HepG2 (cell line): ENCODE results near the gene CMTM5. TPM values are rescaled to one million over a fixed set of nuclear protein-coding genes. Genes with fewer than 3 reads are reported as not detected.

ENCODE experiments used
- CHD4 ChIP-seq: fragments of 200-600 bp; sonication (generic); IDR thresholded peaks from 2 replicates; pipeline ENCODE4 v1.7.0; 2017; ENCODE audit warnings: mild to moderate bottlenecking, low read length, borderline replicate concordance
- E2F1 ChIP-seq: sonication (generic); formaldehyde crosslinking; IDR thresholded peaks from 2 replicates; pipeline ENCODE4 v1.5.0; 2020; ENCODE audit warnings: missing genetic modification reagents
- FOXA1 ChIP-seq, 2 experiments: fragments of 450-650 bp in 1 of 2; sonication (generic) in 1 of 2; formaldehyde crosslinking in 1 of 2; IDR thresholded peaks; 2 replicates each; pipeline versions ENCODE4 v1.4.0 to v1.6.1; 2016 to 2020; ENCODE audit warnings: missing genetic modification reagents in 1 of 2
- HMG20B ChIP-seq: conservative IDR thresholded peaks from 2 replicates; pipeline ENCODE4 v1.6.1; 2016; ENCODE audit warnings: missing genetic modification reagents, missing compliant biosample characterization
- HNF4A ChIP-seq: sonication (generic); formaldehyde crosslinking; IDR thresholded peaks from 2 replicates; pipeline ENCODE4 v1.4.0; 2020; ENCODE audit warnings: missing genetic modification reagents
- MIER2 ChIP-seq: IDR thresholded peaks from 2 replicates; pipeline ENCODE4 v1.6.1; 2016; ENCODE audit warnings: missing biosample characterization, missing genetic modification reagents
- POGZ ChIP-seq: sonication (generic); formaldehyde crosslinking; IDR thresholded peaks from 2 replicates; pipeline ENCODE4 v1.4.0; 2020; ENCODE audit warnings: mild to moderate bottlenecking, missing genetic modification reagents
- PPARG ChIP-seq: conservative IDR thresholded peaks from 2 replicates; pipeline ENCODE4 v1.6.1; 2016; ENCODE audit warnings: missing biosample characterization, missing genetic modification reagents
- SP2 ChIP-seq: sonication (generic); formaldehyde crosslinking; IDR thresholded peaks from 2 replicates; pipeline ENCODE4 v1.5.1; 2020; ENCODE audit warnings: mild to moderate bottlenecking, missing genetic modification reagents
- SRY ChIP-seq: sonication (generic); formaldehyde crosslinking; IDR thresholded peaks from 2 replicates; pipeline ENCODE4 v1.8.0; 2022; ENCODE audit warnings: mild to moderate bottlenecking, missing genetic modification reagents
- TEAD3 ChIP-seq: optimal IDR thresholded peaks from 2 replicates; pipeline ENCODE3; 2016; ENCODE audit warnings: borderline replicate concordance
- ZBTB10 ChIP-seq: sonication (generic); formaldehyde crosslinking; IDR thresholded peaks from 2 replicates; pipeline ENCODE4 v1.4.0; 2020; ENCODE audit warnings: missing genetic modification reagents, borderline replicate concordance
- ZBTB46 ChIP-seq: sonication (generic); formaldehyde crosslinking; IDR thresholded peaks from 2 replicates; pipeline ENCODE4 v1.4.0; 2020; ENCODE audit warnings: mild to moderate bottlenecking, missing genetic modification reagents, borderline replicate concordance
- ZEB1 ChIP-seq: IDR thresholded peaks from 2 replicates; pipeline ENCODE4 v1.6.1; 2012; ENCODE audit warnings: mild to moderate bottlenecking, low read depth, inconsistent platforms; ENCODE audit not compliant: insufficient replicate concordance
- ZNF225 ChIP-seq: sonication (generic); formaldehyde crosslinking; IDR thresholded peaks from 2 replicates; pipeline ENCODE4 v1.4.0; 2020; ENCODE audit warnings: mild to moderate bottlenecking, missing genetic modification reagents
- ZNF260 ChIP-seq: sonication (generic); formaldehyde crosslinking; IDR thresholded peaks from 2 replicates; pipeline ENCODE4 v1.4.0; 2020; ENCODE audit warnings: missing genetic modification reagents, low read depth, mild to moderate bottlenecking, borderline replicate concordance
- ZNF263 ChIP-seq: sonication (generic); formaldehyde crosslinking; IDR thresholded peaks from 2 replicates; pipeline ENCODE4 v1.4.0; 2020; ENCODE audit warnings: missing genetic modification reagents
- ZNF468 ChIP-seq: sonication (generic); formaldehyde crosslinking; IDR thresholded peaks from 2 replicates; pipeline ENCODE4 v1.8.0; 2022; ENCODE audit warnings: mild to moderate bottlenecking, moderate library complexity, missing genetic modification reagents
- ZNF484 ChIP-seq: sonication (generic); formaldehyde crosslinking; IDR thresholded peaks from 2 replicates; pipeline ENCODE4 v1.5.1; 2020; ENCODE audit warnings: mild to moderate bottlenecking, low read depth, missing genetic modification reagents, borderline replicate concordance
- polyA plus RNA-seq, 8 experiments: library from polyadenylated mRNA; depleted of rRNA in 3 of 8; stranded (reverse) in 7 of 8; unstranded in 1 of 8; fragments of >200 nt; fragmentation: Illumina TruSeq in 4 of 8; extraction: Trizol in 4 of 8; gene quantifications; 2 replicates each; pipeline versions ENCODE4 v1.2.1 to v1.2.3, GENCODE V29; 2011 to 2016; ENCODE audit warnings: low read depth in 4 of 8, missing spikeins in 1 of 8, mixed read lengths in 1 of 8; ENCODE audit not compliant: insufficient read depth in 1 of 8
- total RNA-seq, 5 experiments: library from RNA; depleted of rRNA; stranded (reverse); fragments of >200 nt; fragmentation: Illumina TruSeq; extraction: Trizol; gene quantifications; 2 replicates each; pipeline ENCODE4 v1.2.3, GENCODE V29; 2016; ENCODE audit warnings: low read depth in 1 of 5

The CMTM5 gene
- total and polyA plus RNA-seq, 2 of the 13 experiments (the other 11 are each of a cell fraction or from before 2014, with no cell fraction given) = not detected

GRCh38 chr14:23327947-23328744 is 48.7 kb upstream of the CMTM5 start (continued):
- TF ChIP-seq ZBTB10 (CRISPR knock-in tag) (no peak), POGZ (CRISPR knock-in tag) (no peak), HMG20B (CRISPR knock-in tag) (0 out of 2 replicates have a peak, but pooled peaks have one; percentile 17), MIER2 (CRISPR knock-in tag) (0 out of 2 replicates have a peak, but pooled peaks have one; percentile 37), SP2 (CRISPR knock-in tag) (0 out of 2 replicates have a peak, but pooled peaks have one; percentile 7), PPARG (0 out of 2 replicates have a peak, but pooled peaks have one; percentile 60), ZNF468 (CRISPR knock-in tag) (no peak), HNF4A (CRISPR knock-in tag) (0 out of 2 replicates have a peak, but pooled peaks have one; percentile 19), ZNF263 (CRISPR knock-in tag) (no peak), ZNF260 (no peak), SRY (CRISPR knock-in tag) (no peak), FOXA1 (IDR thresholded peaks at IDR 0.05) (no peak), FOXA1 (CRISPR knock-in tag; IDR thresholded peaks at IDR 0.05) (no peak), CHD4 (peak; percentile 73; the same call in 1 of the 2 replicates), E2F1 (no peak), ZNF225 (CRISPR knock-in tag) (no peak), ZBTB46 (CRISPR knock-in tag) (no peak), TEAD3 (no peak), ZNF484 (CRISPR knock-in tag) (no peak), ZEB1 (no peak)
